Keratinocyte (primary cell): Measurements from ENCODE around the gene BAZ2B.
"Not testable (repeated sequence)": the region's sequence is repeated elsewhere in the genome, so short reads cannot be mapped to it uniquely, and the experiment has no call there.

Source experiments
- EZH2 ChIP-seq: IDR thresholded peaks from one replicate; pipeline ENCODE4 v1.6.1; 2012; ENCODE audit warnings: inconsistent platforms, mild to moderate bottlenecking, low read length, moderate library complexity
- TF ChIP-seq, protein P1 (sequence below), 3 experiments: IDR thresholded peaks in 1 of 3; conservative IDR thresholded peaks in 1 of 3; optimal IDR thresholded peaks in 1 of 3; 2 replicates in 2 of 3; 3 replicates in 1 of 3; pipeline versions ENCODE3 to v1.5.1; 2011; ENCODE audit warnings: low read length in 3 of 3, mild to moderate bottlenecking in 3 of 3, moderate library complexity in 2 of 3, control low read depth in 1 of 3, inconsistent platforms in 1 of 3; ENCODE audit not compliant: insufficient read depth in 2 of 3; ENCODE audit errors: extremely low read depth in 1 of 3

DNA sequence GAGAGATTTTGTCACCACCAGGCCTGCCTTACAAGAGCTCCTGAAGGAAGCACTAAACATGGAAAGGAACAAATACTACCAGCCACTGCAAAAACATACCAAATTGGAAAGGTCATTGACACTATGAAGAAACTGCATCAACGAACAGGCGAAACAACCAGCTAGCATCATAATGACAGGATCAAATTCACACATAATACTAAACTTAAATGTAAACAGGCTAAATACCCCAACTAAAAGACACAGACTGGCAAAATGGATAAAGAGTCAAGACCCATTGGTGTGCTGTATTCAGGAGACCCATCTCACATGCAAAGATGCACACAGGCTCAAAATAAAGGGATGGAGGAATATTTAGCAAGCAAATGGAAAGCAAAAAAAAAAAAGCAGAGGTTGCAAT, 9.3 kb upstream of the BAZ2B start:
- TF ChIP-seq, protein P1, sequence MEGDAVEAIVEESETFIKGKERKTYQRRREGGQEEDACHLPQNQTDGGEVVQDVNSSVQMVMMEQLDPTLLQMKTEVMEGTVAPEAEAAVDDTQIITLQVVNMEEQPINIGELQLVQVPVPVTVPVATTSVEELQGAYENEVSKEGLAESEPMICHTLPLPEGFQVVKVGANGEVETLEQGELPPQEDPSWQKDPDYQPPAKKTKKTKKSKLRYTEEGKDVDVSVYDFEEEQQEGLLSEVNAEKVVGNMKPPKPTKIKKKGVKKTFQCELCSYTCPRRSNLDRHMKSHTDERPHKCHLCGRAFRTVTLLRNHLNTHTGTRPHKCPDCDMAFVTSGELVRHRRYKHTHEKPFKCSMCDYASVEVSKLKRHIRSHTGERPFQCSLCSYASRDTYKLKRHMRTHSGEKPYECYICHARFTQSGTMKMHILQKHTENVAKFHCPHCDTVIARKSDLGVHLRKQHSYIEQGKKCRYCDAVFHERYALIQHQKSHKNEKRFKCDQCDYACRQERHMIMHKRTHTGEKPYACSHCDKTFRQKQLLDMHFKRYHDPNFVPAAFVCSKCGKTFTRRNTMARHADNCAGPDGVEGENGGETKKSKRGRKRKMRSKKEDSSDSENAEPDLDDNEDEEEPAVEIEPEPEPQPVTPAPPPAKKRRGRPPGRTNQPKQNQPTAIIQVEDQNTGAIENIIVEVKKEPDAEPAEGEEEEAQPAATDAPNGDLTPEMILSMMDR (optimal IDR thresholded peaks at IDR 0.05 in 1 of 3, IDR thresholded peaks at IDR 0.05 in 1 of 3, conservative IDR thresholded peaks at IDR 0.05 in 1 of 3; ENCODE audit: extremely low read depth in 1 of 3, insufficient read depth in 2 of 3, low read length in 3 of 3) = not testable (repeated sequence)
- TF ChIP-seq EZH2 = not testable (repeated sequence)
